ENCODE measurements around the gene MKRN2.

- TF ChIP-seq EP300 (IDR thresholded peaks at IDR 0.05), result no peak
- TF ChIP-seq CTCF (IDR thresholded peaks at IDR 0.05), result no peak
- TF ChIP-seq POLR2AphosphoS5 (IDR thresholded peaks at IDR 0.05), result no peak
- no peak for TF ChIP-seq POLR2A (IDR thresholded peaks at IDR 0.05)
These were observed 15.1 kb downstream of the MKRN2 start for GRCh38 chr3:12571986-12572385.
